Measurements from ENCODE around the gene POLR2B. TPM values are rescaled to one million over a fixed set of nuclear protein-coding genes. Genes with fewer than 3 reads are reported as not detected.
A peak's percentile ranks its signal among the peaks of the same experiment; 100 is the strongest.
"Not testable (repeated sequence)": the region's sequence is repeated elsewhere in the genome, so short reads cannot be mapped to it uniquely, and the experiment has no call there.

Gene POLR2B
- total RNA-seq, 1 donor from 2014 or later: 186 TPM

- DNase-seq: no peak
Measured at GRCh38 chr4:56986952-56987351, 8.3 kb downstream of the POLR2B start.

- DNase-seq: no peak
Measured at GRCh38 chr4:56990109-56990905, 11.6 kb downstream of the POLR2B start.

GRCh38 chr4:56995525-56995924 lies 16.8 kb downstream of the POLR2B start:
- peak; percentile 96 for DNase-seq

GRCh38 chr4:56999751-57000150 lies 21.1 kb downstream of the POLR2B start:
- no peak for DNase-seq

- no peak for DNase-seq
Measured at GRCh38 chr4:57013543-57014120, 34.9 kb downstream of the POLR2B start.

GRCh38 chr4:57018980-57019379 lies 40.3 kb downstream of the POLR2B start:
- DNase-seq: no peak

- DNase-seq: no peak
Measured at GRCh38 chr4:57020467-57021101, 41.9 kb downstream of the POLR2B start.

- DNase-seq: no peak
Measured at GRCh38 chr4:57023104-57023503, 44.4 kb downstream of the POLR2B start.

- no peak for DNase-seq
Measured at GRCh38 chr4:57034520-57034919, 55.8 kb downstream of the POLR2B start.

GRCh38 chr4:57037982-57038604 lies 59.4 kb downstream of the POLR2B start:
- DNase-seq: peak; percentile 67

- DNase-seq: no peak
Measured at GRCh38 chr4:57039345-57039744, 60.6 kb downstream of the POLR2B start.

GRCh38 chr4:57040510-57040909 lies 61.8 kb downstream of the POLR2B start:
- DNase-seq: no peak

GRCh38 chr4:57041020-57041419 lies 62.3 kb downstream of the POLR2B start:
- no peak for DNase-seq

- DNase-seq: peak; percentile 27
Measured at GRCh38 chr4:57042711-57043169, 64.0 kb downstream of the POLR2B start.

- DNase-seq: peak; percentile 72
Measured at GRCh38 chr4:57043347-57044251, 64.9 kb downstream of the POLR2B start.

- peak; percentile 22 for DNase-seq
Measured at GRCh38 chr4:57044279-57044678, 65.6 kb downstream of the POLR2B start.

- DNase-seq: no peak
Measured at GRCh38 chr4:57044996-57045395, 66.3 kb downstream of the POLR2B start.

- DNase-seq: not testable (repeated sequence)
Measured at GRCh38 chr4:57047046-57047445, 68.3 kb downstream of the POLR2B start.

GRCh38 chr4:57048590-57049304 lies 70.1 kb downstream of the POLR2B start:
- no peak for DNase-seq

GRCh38 chr4:57051095-57051494 lies 72.4 kb downstream of the POLR2B start:
- DNase-seq: no peak

- no peak for DNase-seq
Measured at GRCh38 chr4:57051524-57051923, 72.8 kb downstream of the POLR2B start.

All from tongue (tissue), 2 donors.